MCF 10A (cell line): ENCODE measurements around the gene RASL11A. TPM values are rescaled to one million over a fixed set of nuclear protein-coding genes. Genes with fewer than 3 reads are reported as not detected.
A peak's percentile ranks its signal among the peaks of the same experiment; 100 is the strongest.

ENCODE experiments used
- BruUV-seq: library from RNA; stranded (reverse); fragments of 400-500 nt; replicated peaks from 2 replicates; lab custom pipeline; 2021; lab: Mats Ljungman, UMichigan
- CTCF ChIA-PET: fragments of 300-600 bp; sonication (Branson Sonifier 250); formaldehyde crosslinking; extraction: SDS; loops from one replicate; lab custom pipeline; 2021; ENCODE audit warnings: antibody characterized with exemption, inconsistent platforms; lab: Yijun Ruan, JAX
- POLR2A ChIA-PET: fragments of 300-600, 350-650 bp; sonication (Branson Sonifier 250); formaldehyde crosslinking; extraction: SDS; loops from one replicate; lab custom pipeline; 2020; ENCODE audit warnings: antibody characterized with exemption, inconsistent platforms; lab: Yijun Ruan, JAX
- DNase-seq: peaks from one replicate; pipeline ENCODE4 v3.0.0-alpha.2; 2018; ENCODE audit not compliant: unreplicated experiment
- H3K27ac Mint-ChIP-seq: one replicate; pipeline ENCODE4 v1.8.0; 2022; ENCODE audit warnings: mild to moderate bottlenecking, low read depth, mixed read lengths; ENCODE audit not compliant: unreplicated experiment
- H3K27me3 Mint-ChIP-seq: one replicate; pipeline ENCODE4 v1.8.0; 2022; ENCODE audit warnings: mixed read lengths; ENCODE audit not compliant: insufficient read depth, unreplicated experiment
- H3K36me3 Mint-ChIP-seq: one replicate; pipeline ENCODE4 v1.8.0; 2022; ENCODE audit warnings: mild to moderate bottlenecking, moderate library complexity, mixed read lengths; ENCODE audit not compliant: insufficient read depth, unreplicated experiment
- H3K4me1 Mint-ChIP-seq: one replicate; pipeline ENCODE4 v1.8.0; 2022; ENCODE audit warnings: mixed read lengths; ENCODE audit not compliant: insufficient read depth, unreplicated experiment
- H3K4me3 Mint-ChIP-seq: one replicate; pipeline ENCODE4 v1.8.0; 2022; ENCODE audit warnings: mild to moderate bottlenecking, moderate library complexity, mixed read lengths; ENCODE audit not compliant: unreplicated experiment
- H3K9me3 Mint-ChIP-seq: one replicate; pipeline ENCODE4 v1.8.0; 2022; ENCODE audit warnings: mixed read lengths; ENCODE audit not compliant: unreplicated experiment
- intact Hi-C: fragments of 100-400 bp; cut with micrococcal nuclease; formaldehyde crosslinking; loops from 2 replicates; pipeline ENCODE4 v1.14.1; 2022
- total RNA-seq: library from RNA; stranded (reverse); gene quantifications from 2 replicates; pipeline ENCODE4 v1.2.3, GENCODE V29; 2022
- TF ChIP-seq, protein P1 (sequence below): fragments of 200-600 bp; IDR thresholded peaks from one replicate; pipeline ENCODE4 v1.8.0; 2022; ENCODE audit warnings: antibody characterized with exemption, mild to moderate bottlenecking; ENCODE audit not compliant: unreplicated experiment

Gene RASL11A
- total RNA-seq, 1 experiment from 2014 or later, result 0.98 TPM

DNA sequence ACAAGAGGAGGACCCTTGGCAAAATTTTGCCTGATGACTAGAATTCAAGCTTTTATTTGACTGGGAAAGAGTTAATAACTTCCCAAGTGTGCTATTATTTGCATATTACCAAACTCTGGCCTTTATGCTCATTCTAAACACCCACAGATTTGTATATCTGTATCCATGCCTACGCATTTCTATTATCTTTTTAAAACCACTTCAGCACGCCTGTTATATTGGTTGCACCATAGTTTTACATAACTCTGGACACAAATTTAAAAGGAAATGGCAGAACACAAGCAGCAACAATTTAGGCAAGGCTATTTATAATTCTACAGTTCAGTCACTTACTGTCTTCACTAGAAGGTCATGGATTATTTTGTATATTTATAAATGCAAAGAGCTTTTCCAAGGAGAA, 3.7 kb upstream of the RASL11A start:
- intact Hi-C loops, result no loop called here
- H3K9me3 Mint-ChIP-seq, result no peaks in the 10 kb centered on the region
- no peak for DNase-seq
- H3K27ac Mint-ChIP-seq, result no peak overlapping the region
- H3K27me3 Mint-ChIP-seq, result no peaks in the 10 kb centered on the region
- CTCF ChIA-PET, result interaction anchor here (0.8 to 1.2 kb wide), 2 partner anchors 281 to 320 kb away, joined by 4 to 9 read pairs; no protein-coding TSS in a partner anchor
- peaks cover 19% of the 10 kb centered on the region for H3K36me3 Mint-ChIP-seq
- peaks cover 3% of the 10 kb centered on the region for H3K4me1 Mint-ChIP-seq
- TF ChIP-seq, protein P1, sequence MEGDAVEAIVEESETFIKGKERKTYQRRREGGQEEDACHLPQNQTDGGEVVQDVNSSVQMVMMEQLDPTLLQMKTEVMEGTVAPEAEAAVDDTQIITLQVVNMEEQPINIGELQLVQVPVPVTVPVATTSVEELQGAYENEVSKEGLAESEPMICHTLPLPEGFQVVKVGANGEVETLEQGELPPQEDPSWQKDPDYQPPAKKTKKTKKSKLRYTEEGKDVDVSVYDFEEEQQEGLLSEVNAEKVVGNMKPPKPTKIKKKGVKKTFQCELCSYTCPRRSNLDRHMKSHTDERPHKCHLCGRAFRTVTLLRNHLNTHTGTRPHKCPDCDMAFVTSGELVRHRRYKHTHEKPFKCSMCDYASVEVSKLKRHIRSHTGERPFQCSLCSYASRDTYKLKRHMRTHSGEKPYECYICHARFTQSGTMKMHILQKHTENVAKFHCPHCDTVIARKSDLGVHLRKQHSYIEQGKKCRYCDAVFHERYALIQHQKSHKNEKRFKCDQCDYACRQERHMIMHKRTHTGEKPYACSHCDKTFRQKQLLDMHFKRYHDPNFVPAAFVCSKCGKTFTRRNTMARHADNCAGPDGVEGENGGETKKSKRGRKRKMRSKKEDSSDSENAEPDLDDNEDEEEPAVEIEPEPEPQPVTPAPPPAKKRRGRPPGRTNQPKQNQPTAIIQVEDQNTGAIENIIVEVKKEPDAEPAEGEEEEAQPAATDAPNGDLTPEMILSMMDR, result no peak
- POLR2A ChIA-PET, result interaction anchor here (1.0 to 1.6 kb wide), 3 partner anchors 16 to 97 kb away, joined by 3 to 4 read pairs (median 4); partner anchors contain the start of gene RPL21
- H3K4me3 Mint-ChIP-seq, result no peak overlapping the region
- no TSS peak for BruUV-seq

DNA sequence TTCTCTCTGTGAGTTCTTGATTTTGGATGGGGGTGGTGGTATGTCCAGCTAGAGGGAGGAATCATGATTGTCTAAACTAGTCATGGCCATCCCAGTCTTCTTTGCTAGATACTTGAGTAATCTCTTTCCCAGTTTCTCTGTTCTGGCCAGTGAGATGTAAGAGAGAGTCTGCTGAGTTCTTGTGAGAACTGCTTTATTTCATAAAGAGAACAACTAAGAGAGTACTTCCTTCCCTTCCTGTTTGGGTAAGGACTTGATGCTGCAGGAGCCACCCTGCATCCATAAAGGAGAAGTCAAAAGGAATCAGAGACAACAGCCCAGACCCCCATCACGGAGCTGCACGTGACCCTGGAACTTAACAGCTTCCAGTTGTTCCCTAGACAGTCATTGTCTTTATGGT, 3.0 kb upstream of the RASL11A start:
- H3K4me1 Mint-ChIP-seq, result peaks cover 7% of the 10 kb centered on the region
- H3K36me3 Mint-ChIP-seq, result peaks cover 19% of the 10 kb centered on the region
- DNase-seq, result no peak
- ChIA-PET CTCF (interaction anchor here (1.2 kb wide), 1 partner anchor 321 kb away, joined by 4 read pairs; no protein-coding TSS in a partner anchor), POLR2A (interaction anchor here (1.0 to 1.6 kb wide), 3 partner anchors 17 to 98 kb away, joined by 3 to 4 read pairs (median 4); partner anchors contain the start of gene RPL21)
- TF ChIP-seq, protein P1, result no peak
- H3K4me3 Mint-ChIP-seq, result no peak overlapping the region
- no peaks in the 10 kb centered on the region for H3K27me3 Mint-ChIP-seq
- BruUV-seq, result no TSS peak
- intact Hi-C loops, result no loop called here
- H3K27ac Mint-ChIP-seq, result no peak overlapping the region
- no peaks in the 10 kb centered on the region for H3K9me3 Mint-ChIP-seq

DNA sequence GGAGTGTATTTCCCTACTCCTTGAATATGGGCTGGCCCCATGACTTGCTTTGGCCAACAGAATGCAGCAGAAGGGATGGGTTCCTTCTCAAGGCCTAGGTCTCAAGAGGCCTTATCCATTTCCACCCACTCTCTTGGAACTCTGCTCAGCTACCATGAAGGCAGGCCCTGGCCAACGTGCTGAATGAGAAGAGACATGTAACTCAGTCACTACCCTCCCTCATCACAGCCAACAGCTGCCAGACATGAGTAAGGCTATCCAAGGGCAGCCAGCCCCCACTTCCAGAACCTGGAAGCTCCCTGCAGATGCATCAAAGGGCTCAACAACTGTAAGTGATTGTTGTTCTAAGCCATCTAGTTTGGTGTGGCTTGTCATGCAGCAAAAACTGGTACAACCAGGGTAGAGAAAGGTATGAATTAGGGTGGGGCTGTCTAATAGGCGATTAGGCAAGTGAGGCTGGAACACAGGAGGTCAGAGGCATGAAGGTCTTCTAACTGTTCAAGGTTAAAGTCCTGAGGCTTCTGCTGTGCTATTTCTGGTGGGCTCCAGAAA, 1.4 kb upstream of the RASL11A start:
- H3K27ac Mint-ChIP-seq, result no peak overlapping the region
- H3K4me3 Mint-ChIP-seq, result no peak overlapping the region
- no peak for DNase-seq
- BruUV-seq, result no TSS peak
- TF ChIP-seq, protein P1, result no peak
- peaks cover 9% of the 10 kb centered on the region for H3K36me3 Mint-ChIP-seq
- no peaks in the 10 kb centered on the region for H3K9me3 Mint-ChIP-seq
- POLR2A ChIA-PET, result interaction anchor here (0.6 to 0.9 kb wide), 4 partner anchors 10 to 231 kb away, joined by 3 to 4 read pairs (median 3); partner anchors contain the start of gene RPL21
- CTCF ChIA-PET, result interaction anchor here (0.6 to 1.3 kb wide), 3 partner anchors 15 to 93 kb away, joined by 3 to 5 read pairs (median 3); no protein-coding TSS in a partner anchor
- intact Hi-C loops, result no loop called here
- peaks cover 9% of the 10 kb centered on the region for H3K4me1 Mint-ChIP-seq
- no peaks in the 10 kb centered on the region for H3K27me3 Mint-ChIP-seq

DNA sequence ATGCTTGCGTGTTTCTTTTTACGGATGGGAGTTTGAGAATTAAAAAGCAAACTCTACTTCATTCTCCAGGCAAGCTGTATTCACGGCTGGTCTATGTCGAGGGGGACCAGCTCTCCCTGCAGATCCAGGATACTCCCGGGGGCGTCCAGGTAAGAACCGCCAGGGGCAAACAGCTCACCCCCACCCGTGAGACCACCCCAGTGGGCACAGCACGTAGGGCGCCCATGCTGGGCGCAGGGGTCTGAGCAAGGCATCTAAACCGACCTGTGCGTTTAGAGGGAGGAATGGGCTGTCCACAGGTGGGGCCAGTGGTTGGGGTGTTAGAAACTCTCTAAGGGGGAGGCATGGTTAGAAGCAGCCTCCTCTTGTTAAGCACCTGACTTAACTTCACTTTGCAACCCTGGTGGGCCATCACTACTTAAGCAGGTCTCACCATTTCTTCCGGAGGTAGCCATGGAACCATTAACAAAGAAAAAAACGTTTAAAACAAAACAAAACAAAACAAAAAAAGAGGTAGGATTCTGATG, 1.0 kb downstream of the RASL11A start:
- no peaks in the 10 kb centered on the region for H3K27me3 Mint-ChIP-seq
- H3K9me3 Mint-ChIP-seq, result no peaks in the 10 kb centered on the region
- TSS peak; percentile 37 for BruUV-seq
- peak overlapping the region; percentile 72 for H3K4me3 Mint-ChIP-seq
- ChIA-PET CTCF (interaction anchor here (0.6 to 2.2 kb wide), 6 partner anchors 11 to 711 kb away, joined by 3 to 11 read pairs (median 4); no protein-coding TSS in a partner anchor), POLR2A (interaction anchor here (0.7 to 2.2 kb wide), 4 partner anchors 17 to 541 kb away, joined by 3 to 11 read pairs (median 4); no protein-coding TSS in a partner anchor)
- H3K36me3 Mint-ChIP-seq, result no peaks in the 10 kb centered on the region
- DNase-seq, result no peak
- TF ChIP-seq, protein P1, result no peak
- peaks cover 9% of the 10 kb centered on the region for H3K4me1 Mint-ChIP-seq
- intact Hi-C loops, result loop anchor here (5.0 kb wide), 2 partner anchors 71 to 99 kb away; partner anchors contain the start of gene USP12
- H3K27ac Mint-ChIP-seq, result no peak overlapping the region
